Fibroblast of villous mesenchyme (primary cell): ENCODE measurements around the gene OR8B8. TPM values are rescaled to one million over a fixed set of nuclear protein-coding genes. Genes with fewer than 3 reads are reported as not detected.

Experiments used
- DNase-seq: peaks from one replicate; pipeline ENCODE4 v3.0.0-alpha.2; 2010; ENCODE audit warnings: low read depth
- H3K4me3 ChIP-seq: 2 replicates; pipeline ENCODE4 v1.5.1; 2011; ENCODE audit warnings: low read depth, mild to moderate bottlenecking, low read length
- total RNA-seq: library from RNA; depleted of rRNA; stranded (reverse); fragments of >200 nt; gene quantifications from 2 replicates; pipeline ENCODE4 v1.2.3, GENCODE V29; 2012
- TF ChIP-seq, protein P1 (sequence below): IDR thresholded peaks from 2 replicates; pipeline ENCODE4 v1.5.1; 2012; ENCODE audit warnings: low read depth, mild to moderate bottlenecking, low read length; ENCODE audit not compliant: insufficient read depth

OR8B8 gene, protein sequence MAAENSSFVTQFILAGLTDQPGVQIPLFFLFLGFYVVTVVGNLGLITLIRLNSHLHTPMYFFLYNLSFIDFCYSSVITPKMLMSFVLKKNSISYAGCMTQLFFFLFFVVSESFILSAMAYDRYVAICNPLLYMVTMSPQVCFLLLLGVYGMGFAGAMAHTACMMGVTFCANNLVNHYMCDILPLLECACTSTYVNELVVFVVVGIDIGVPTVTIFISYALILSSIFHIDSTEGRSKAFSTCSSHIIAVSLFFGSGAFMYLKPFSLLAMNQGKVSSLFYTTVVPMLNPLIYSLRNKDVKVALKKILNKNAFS
- not detected in 2 replicates for total RNA-seq

DNA sequence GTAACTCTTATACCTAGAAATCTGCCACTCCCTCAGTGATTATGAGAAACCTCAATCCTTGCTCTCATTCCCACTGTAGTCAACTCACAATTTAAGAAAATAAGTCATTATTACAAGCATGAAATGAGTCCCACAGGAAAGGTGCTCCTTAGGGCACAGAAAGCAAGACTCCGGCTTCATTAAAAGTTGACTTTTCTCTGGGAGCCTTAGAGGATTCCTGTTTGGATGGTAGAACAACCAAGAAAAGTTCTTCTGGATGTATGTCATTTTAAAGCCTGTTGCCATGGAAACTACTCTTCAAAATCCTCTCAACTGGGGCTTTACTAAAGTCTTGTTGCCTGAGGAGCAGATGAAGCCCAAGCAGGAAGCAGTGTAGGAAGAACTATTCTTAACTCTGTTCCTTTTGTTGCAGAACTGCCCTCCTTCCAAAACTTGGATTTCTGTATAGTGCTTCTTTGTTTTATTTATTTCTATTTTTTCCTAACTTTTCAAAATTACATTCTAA lies at the start of gene OR8B8:
OR8B8 (minus strand) TSS at position 51 of the 505 bp plus-strand sequence. CDS start 4,611 bp downstream, outside the sequence.
- TF ChIP-seq, protein P1, sequence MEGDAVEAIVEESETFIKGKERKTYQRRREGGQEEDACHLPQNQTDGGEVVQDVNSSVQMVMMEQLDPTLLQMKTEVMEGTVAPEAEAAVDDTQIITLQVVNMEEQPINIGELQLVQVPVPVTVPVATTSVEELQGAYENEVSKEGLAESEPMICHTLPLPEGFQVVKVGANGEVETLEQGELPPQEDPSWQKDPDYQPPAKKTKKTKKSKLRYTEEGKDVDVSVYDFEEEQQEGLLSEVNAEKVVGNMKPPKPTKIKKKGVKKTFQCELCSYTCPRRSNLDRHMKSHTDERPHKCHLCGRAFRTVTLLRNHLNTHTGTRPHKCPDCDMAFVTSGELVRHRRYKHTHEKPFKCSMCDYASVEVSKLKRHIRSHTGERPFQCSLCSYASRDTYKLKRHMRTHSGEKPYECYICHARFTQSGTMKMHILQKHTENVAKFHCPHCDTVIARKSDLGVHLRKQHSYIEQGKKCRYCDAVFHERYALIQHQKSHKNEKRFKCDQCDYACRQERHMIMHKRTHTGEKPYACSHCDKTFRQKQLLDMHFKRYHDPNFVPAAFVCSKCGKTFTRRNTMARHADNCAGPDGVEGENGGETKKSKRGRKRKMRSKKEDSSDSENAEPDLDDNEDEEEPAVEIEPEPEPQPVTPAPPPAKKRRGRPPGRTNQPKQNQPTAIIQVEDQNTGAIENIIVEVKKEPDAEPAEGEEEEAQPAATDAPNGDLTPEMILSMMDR = no peak
- DNase-seq = no peak
- no peak within 1 kb of the TSS for H3K4me3 ChIP-seq

DNA sequence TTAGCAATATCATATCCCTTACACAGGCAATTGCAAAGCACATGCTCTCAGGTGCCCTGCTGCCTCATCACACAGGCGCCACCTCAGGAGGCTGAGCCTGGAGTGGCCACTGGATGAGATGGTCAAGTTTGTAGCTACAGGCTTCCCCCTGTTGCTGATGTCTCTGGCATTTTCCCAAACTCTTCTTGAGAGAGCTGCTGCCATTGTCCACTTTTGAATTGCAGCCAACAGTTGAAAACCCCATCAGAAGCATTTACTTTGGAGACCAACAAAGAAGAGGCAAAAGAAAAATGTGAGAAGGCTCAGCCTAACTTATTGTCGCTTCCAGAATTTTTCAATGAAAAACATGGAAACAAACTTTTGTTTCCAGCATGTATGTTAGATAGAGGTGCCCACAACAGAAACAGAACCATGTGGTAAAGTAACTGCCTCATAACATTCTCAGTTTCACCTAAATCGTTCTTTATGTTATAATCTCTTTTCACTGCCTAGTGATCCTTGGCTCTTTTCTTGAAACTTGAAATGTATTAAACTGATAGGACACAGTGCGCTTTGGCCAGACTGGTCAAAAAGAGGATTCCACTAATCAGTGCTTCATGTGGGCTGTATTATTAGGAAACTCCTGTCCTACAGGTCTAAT lies 47.6 kb upstream of the OR8B8 start:
- TF ChIP-seq, protein P1 = no peak
- DNase-seq = no peak
- no peak overlapping the region for H3K4me3 ChIP-seq

DNA sequence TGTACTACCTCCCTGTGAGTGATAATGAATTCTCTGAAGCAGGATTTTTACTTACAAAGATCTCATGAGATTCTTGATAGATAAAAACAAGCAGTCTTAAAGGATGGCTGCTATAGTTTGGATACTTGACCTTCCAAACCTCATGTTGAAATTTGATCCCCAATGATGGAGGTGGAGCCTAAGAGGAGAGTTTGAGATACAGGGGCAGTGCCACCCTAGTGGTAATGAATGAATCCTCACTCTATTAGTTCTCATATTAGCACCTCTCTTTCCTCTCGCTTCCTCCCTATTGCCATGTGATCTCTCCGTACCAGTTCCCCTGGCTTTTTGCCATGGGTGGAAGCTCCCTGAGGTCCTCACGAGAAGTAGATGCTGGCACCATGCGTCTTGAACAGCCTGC lies 37.9 kb upstream of the OR8B8 start:
- TF ChIP-seq, protein P1 = no peak
- H3K4me3 ChIP-seq = no peak overlapping the region
- DNase-seq = no peak

DNA sequence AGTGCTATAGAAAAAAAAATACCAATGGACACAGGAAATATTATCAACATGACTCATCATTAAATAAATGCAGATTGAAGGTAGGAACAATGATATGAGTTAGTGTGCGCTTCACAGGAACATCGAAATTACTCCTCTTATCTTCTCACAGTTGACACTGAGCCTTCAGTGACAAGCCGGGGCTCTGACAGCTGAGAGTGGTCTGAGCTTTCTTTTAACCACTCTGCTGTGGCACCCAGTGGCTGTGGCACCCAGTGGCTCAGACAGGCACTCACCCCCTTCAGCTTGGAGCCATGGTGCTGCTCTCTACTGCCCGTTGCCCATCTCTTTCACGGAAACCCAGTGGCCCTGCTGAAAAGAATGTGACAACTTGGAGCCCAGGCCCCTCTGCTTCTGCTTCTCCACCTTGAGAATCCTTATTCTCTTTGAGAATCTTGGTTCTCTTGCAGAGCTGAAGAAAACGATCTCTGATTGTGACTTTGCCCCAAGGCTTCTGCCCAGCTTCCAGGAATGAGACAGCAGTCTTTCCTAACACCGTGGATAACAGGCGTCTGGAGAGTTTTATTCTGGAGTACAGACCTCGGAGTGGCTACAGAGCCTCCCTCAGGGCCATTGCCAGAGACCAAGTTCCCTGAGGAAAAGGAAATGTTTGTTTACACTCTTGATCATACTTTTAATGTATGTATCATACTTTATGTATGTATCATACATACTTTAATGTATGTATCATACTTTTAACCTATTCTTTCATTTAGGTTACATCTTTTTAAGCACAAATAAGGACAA lies 37.1 kb upstream of the OR8B8 start:
- no peak overlapping the region for H3K4me3 ChIP-seq

DNA sequence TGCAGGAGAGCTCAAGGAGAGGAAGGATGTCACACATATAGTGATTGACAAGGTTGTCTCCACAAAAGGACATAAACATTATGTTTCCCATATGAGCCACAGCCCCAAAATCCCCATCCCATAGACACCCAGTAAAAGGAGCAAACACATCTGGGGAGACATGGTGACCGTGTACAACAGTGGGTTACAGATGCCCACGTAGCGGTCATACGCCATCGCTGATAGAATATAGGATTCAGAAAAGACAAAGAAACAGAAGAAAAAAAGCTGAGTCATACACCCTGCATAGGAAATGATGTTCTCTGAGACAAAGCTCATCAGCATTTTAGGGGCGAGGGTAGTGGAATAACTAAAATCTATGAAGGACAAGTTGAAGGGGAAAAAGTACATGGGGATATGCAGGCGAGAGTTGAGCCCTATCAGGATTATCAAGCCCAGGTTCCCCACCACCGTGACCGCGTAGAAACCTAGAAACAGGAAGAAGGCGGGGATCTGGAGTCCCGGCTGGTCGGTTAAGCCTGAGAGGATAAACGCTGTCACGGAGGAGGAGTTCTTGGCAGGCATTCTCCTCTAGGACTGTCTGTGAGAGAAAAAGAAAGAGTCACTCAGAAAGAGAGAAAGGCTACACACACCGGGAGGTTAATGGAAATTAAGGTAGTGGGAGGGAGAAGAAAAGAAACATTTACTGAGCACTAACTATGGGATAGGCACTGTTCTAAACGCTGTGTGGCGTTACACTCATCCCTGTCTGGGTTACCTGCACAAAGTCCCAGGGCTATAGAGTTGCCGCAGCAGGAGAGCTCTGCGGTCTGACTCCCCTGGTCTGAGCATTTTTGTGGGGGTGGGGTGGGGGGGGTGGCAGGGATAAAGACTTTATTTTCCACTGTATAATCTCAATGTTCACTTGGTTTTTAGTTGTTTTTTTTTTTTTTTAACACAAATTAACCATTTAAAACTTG lies 36.1 kb upstream of the OR8B8 start:
- TF ChIP-seq, protein P1 = no peak
- H3K4me3 ChIP-seq = peak overlapping the region; percentile 47
- DNase-seq = peak; percentile 66

More for the DNA sequence above, 37.1 kb upstream of the OR8B8 start:
- peak; percentile 47 for DNase-seq
- TF ChIP-seq, protein P1 = no peak

DNA sequence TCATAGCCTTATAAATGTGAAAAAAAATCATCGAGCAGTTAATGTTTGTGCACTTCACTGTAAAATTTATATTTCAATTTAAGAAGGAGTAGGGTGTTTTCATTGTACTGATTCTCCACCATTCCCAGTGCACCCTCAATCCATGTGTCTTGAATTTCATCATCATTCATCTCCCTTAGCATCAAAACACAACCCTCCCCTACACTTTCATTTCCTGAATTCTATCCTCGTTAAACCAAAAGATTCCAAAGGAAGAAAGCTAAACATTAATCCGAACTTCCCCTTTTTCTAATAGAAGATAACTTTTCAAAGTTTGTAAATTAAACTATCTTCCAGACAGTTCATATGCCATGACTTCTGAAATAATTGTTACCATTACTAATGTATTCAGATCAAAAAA lies 34.1 kb upstream of the OR8B8 start:
- H3K4me3 ChIP-seq = no peak overlapping the region
- no peak for DNase-seq
- TF ChIP-seq, protein P1 = no peak
